Thoracic aorta endothelial cell (primary cell): ENCODE results near the gene RNASE8. TPM values are rescaled to one million over a fixed set of nuclear protein-coding genes. Genes with fewer than 3 reads are reported as not detected.

ENCODE experiments used
- total RNA-seq: library from RNA; depleted of rRNA; stranded (reverse); fragments of >200 nt; gene quantifications from 2 replicates; pipeline ENCODE4 v1.2.3, GENCODE V29; 2012

The RNASE8 gene, protein sequence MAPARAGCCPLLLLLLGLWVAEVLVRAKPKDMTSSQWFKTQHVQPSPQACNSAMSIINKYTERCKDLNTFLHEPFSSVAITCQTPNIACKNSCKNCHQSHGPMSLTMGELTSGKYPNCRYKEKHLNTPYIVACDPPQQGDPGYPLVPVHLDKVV
- total RNA-seq = not detected in 2 replicates

DNA sequence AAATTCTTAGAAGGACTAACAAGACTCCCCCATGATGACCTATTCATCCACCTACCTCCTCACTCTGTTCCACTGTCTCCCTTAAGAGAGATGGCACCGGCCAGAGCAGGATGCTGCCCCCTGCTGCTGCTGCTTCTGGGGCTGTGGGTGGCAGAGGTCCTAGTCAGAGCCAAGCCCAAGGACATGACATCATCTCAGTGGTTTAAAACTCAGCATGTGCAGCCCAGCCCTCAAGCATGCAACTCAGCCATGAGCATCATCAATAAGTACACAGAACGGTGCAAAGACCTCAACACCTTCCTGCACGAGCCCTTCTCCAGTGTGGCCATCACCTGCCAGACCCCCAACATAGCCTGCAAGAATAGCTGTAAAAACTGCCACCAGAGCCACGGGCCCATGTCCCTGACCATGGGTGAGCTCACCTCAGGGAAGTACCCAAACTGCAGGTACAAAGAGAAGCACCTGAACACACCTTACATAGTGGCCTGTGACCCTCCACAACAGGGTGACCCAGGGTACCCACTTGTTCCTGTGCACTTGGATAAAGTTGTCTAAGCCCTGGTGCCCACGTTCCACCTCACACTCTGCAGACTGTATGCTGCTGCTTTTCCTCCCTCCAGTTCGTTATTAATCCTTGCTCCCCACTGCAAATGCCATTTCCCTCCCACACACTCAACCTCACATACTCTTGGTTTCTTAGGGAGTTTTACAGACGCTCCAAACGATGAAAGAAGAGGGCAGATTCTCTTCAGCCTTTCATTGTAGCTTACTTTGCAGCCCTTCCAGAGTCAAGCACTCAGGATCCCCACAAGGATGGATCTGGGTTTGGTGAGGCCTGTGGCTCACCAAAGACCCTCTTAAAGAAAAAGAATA is at the start of gene RNASE8:
TSS of gene RNASE8 (plus strand) at position 20 of the 873 bp plus-strand sequence. CDS start at position 91, 71 bp downstream.

GRCh38 chr14:21024585-21025370 is 32.8 kb upstream of the RNASE8 start, which contains the start of gene NDRG2:
NDRG2 (minus strand) TSS chr14:21025061; CDS start chr14:21023315, 1,746 bp downstream.

DNA sequence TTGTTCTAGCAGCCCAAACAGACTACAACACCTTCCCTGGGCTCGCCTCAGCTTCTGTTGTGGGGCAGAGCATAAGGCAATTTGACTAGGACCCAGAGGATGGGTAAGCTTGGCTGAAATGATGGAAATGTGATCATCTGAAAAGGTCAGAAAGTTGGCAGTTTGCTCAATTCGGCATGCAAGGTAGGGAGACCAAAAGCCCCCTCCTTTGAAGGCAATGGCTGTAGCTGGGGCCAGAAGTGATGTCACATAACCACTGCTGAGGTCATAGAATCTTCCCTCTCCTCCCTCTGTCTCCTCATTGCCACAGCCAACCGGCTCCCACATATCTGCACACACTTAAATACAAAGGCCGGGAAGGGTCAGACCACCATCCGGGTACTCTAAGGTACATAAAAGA is 27.7 kb upstream of the RNASE8 start, which contains the start of gene TPPP2:
TSS of gene TPPP2 (plus strand) at position 301 of the 400 bp plus-strand sequence. CDS start 365 bp downstream, outside the sequence.

DNA sequence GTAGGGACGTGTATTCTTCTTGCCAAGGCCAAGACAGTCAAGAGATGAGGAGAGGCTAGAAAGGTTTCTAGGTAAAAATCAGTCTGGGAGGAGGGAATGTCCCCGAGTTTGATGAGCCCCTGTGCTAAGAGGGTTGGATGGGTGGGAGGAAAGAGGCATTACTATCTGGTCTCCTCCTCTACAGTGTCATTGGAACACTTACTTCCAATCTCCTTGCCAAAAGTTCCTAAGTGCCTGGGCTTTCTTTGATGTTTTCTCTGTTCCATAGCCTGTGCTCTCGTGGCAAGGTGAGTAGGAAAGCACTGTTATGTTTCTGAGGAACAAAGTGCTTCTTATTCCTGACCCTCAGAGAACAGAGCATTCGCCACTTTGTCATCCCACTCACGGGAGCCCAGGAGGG is 22.9 kb upstream of the RNASE8 start, which contains the start of gene RNASE13:
TSS of gene RNASE13 (minus strand) at position 101 of the 400 bp plus-strand sequence. CDS start 519 bp downstream, outside the sequence.

DNA sequence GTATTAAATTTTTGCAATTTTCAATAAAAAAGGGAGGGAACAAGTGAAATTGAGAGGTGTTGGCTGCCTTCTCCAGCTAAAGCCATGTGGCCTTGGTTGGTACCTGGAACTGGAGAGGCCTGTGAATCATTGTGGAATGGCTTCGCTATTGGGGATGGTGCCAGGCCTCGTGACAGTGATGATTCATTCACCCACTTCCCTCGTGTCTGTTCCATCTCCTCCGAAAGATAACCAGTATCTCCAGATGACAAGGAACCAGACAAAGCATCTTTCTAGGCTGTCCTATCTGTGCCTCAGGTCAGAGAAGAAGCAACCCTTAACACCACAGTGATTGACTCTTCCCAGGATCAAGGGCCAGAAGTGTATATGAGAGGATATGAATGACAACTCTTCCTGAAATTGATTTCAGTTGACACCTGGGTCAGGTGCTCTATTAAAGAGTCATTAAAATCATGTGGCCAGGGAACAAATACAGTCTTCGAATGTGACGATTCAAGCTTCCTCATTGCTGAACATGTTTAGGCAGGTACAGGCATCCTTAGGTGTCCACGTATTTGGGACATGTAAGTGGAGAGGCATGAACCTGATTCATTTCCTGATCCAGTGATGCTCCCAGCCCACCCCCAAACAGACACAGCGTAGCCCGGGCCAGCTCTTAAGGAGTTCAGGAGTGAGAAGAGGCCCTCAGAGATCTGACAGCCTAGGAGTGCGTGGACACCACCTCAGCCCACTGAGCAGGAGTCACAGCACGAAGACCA is 15.8 kb upstream of the RNASE8 start, which contains the start of gene RNASE7:
TSS of gene RNASE7 (plus strand) at position 687 of the 758 bp plus-strand sequence. CDS start 631 bp downstream, outside the sequence.

GRCh38 chr14:21070083-21070609 is 12.5 kb downstream of the RNASE8 start, which contains the start of gene ARHGEF40:
ARHGEF40 (plus strand) TSS chr14:21070304; CDS start chr14:21070397, 93 bp downstream.

GRCh38 chr14:21098076-21098891 is 40.7 kb downstream of the RNASE8 start, which contains the start of gene ZNF219:
ZNF219 (minus strand) TSS chr14:21098655; CDS start chr14:21093591, 5,064 bp downstream.

GRCh38 chr14:21100931-21101330 is 43.3 kb downstream of the RNASE8 start, which contains the start of gene TMEM253:
TMEM253 (plus strand) TSS chr14:21101066; CDS start chr14:21101344, 278 bp downstream.

Other genes starting within 250 kb of the RNASE8 start
- gene RNASE3, start 166.4 kb upstream of the RNASE8 start, total RNA-seq = not detected in 2 replicates
- not detected in 2 replicates for gene RNASE2, start 102.3 kb upstream of the RNASE8 start, total RNA-seq
- gene METTL17, start 67.8 kb upstream of the RNASE8 start, total RNA-seq = 38.3 and 50.9 TPM in 2 replicates
- gene SLC39A2, start 58.5 kb upstream of the RNASE8 start, total RNA-seq = not detected in 2 replicates
- gene NDRG2, start 32.8 kb upstream of the RNASE8 start, total RNA-seq = 0.22 TPM in 1 of 2 replicates, not detected in the other
- not detected in 2 replicates for gene TPPP2, start 27.6 kb upstream of the RNASE8 start, total RNA-seq
- not detected in 2 replicates for gene RNASE13, start 23.0 kb upstream of the RNASE8 start, total RNA-seq
- gene RNASE7, start 15.5 kb upstream of the RNASE8 start, total RNA-seq = not detected in 2 replicates
- gene ARHGEF40, start 12.5 kb downstream of the RNASE8 start, total RNA-seq = 2.7 and 3.9 TPM in 2 replicates
- 5.2 and 7.2 TPM in 2 replicates for gene ZNF219, start 40.8 kb downstream of the RNASE8 start, total RNA-seq
- not detected in 2 replicates for gene TMEM253, start 43.2 kb downstream of the RNASE8 start, total RNA-seq
- not detected in 2 replicates for gene OR5AU1, start 98.2 kb downstream of the RNASE8 start, total RNA-seq
- 884 and 933 TPM in 2 replicates for gene HNRNPC, start 211.6 kb downstream of the RNASE8 start, total RNA-seq
- not detected in 2 replicates for gene RPGRIP1, start 222.3 kb downstream of the RNASE8 start, total RNA-seq